Activated gamma-delta T cell treated with Interleukin-2 at 50 U/mL for 16 hours (primary cell): ENCODE measurements around the gene PHLDA2.
"Not testable (repeated sequence)": the region's sequence is repeated elsewhere in the genome, so short reads cannot be mapped to it uniquely, and the experiment has no call there.

Experiments
- DNase-seq: peaks from one replicate; pipeline ENCODE4 v3.0.0-alpha.2; 2020

Gene PHLDA2

DNA sequence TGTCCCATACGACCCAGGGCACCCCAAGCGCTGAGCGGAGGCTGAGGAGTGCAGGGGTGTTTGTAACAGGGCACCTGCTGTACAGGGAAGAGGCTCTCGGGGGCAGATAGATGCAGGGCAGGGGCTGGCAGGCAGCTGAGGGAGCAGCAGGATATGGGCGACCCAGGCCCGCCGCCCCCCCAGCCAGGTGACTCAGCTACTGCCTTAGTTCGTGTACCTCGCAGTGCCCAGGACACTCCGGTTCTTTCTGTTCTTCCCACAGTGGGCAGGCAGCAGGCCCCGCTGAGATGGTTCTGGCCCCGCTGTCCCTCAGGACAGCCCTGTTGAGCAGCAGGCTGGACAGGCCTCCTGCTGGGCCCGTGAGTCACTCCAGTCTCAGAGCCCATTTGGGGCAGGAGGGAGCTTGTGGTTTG, 16.2 kb downstream of the PHLDA2 start:
- no peak for DNase-seq

DNA sequence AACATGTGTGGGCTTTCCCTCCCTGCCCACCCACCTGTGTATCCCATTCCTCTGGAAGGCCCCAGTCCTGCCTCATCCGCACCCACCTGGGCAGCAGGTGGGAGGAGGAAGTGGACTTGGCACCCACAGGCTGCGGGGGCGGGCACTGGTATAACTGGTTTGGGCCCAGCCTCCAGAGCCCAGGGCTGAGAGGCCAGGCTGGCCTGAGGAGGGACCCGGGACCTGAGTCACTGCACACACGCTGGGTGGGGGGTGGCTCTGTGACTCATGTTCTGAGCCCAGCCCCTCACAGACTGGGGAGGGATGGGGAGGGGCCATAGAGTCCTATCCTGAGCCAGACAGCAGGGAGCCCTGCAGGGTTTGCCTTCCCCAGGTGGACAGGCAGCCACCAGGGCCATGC, 16.7 kb downstream of the PHLDA2 start:
- DNase-seq, result no peak

DNA sequence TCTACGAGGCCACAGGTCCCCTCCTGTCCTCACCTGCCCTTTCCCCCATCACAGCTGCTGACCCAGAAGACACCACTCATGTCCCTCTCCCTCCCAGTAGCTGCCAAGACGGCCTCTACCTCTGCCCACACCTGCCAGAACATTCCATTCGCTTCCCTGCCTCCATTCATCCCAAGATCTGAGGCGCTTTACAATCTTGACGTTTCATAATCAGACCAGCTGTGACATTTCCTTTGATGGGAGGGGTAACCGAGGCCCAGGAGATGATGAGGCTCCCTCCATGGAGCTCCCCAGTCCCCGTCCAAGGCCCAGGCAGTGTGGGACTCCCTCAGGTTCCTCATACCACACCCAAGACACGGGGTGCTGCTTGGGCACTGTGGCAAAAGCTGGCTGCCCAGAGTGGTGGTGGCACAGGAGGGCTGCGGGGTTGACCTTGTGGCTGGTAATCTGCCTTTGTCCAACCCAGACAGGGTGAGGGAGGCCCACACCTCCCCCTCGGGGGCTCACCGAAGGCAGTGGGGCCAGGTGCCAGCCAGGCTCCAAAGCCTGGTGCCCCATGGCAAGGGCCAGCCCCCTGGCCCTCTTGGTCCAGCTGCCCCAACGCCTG, 17.3 kb downstream of the PHLDA2 start:
- no peak for DNase-seq

DNA sequence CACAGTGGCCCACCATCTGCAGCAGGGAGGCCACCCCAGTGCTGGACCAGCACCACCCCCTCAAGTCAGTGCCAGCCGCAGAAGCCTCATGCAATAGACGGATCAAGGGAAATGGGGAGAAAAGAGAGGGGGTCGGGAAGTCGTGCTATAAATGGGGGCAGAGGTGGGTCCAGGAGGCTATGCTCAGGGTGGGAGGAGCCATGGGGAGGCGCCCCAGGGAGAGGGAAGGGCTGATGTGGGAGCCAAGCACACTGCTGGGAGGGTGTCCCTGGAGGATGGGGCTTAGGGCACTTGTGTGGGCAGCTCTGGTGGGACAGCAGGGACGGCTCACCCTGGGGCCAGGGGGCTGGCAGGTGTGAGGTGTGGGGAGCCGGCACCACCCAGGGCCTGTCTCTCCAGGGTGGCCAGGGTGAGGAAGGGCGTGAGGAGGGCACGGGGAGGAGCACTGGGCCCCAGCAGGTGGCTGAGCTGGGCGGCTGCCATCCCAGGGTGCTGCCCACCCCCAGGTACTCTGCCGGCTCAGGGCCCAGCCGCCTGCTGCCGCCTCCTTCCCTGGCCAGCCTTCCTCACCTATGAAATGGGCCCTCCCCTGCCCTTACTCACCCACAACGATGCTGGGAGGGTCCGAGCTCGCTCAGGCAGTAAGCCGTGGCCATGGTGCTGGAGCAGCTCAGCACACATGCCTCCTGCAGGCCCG, 18.0 kb downstream of the PHLDA2 start:
- DNase-seq, result no peak

DNA sequence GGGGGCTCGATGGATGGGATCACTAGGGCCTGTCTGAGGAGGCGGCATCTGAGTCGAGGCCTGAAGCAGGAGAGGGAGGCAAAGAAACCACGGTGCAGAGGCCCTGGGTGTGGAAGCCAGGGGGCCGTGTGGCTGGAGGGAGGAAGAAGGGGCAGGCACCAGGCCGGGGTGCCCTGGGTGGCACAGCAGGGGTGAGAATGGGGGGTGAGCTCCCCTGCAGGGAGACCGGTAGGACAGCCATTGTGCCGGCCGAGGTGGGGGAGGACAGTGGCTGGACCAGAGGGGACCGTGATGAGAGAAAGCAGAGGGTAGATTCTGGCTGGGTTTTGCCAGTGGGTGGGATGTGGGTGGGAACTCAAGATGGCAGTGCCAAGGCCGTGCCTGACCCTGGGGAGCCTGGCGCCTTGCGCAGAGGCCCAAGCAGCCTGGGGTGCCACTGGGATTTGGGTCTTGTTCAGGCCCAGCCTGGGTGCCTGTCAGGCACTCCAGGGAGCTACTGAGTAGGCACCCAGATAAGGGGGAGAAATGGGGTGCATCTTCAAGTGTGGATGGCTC, 18.7 kb downstream of the PHLDA2 start:
- DNase-seq, result no peak

DNA sequence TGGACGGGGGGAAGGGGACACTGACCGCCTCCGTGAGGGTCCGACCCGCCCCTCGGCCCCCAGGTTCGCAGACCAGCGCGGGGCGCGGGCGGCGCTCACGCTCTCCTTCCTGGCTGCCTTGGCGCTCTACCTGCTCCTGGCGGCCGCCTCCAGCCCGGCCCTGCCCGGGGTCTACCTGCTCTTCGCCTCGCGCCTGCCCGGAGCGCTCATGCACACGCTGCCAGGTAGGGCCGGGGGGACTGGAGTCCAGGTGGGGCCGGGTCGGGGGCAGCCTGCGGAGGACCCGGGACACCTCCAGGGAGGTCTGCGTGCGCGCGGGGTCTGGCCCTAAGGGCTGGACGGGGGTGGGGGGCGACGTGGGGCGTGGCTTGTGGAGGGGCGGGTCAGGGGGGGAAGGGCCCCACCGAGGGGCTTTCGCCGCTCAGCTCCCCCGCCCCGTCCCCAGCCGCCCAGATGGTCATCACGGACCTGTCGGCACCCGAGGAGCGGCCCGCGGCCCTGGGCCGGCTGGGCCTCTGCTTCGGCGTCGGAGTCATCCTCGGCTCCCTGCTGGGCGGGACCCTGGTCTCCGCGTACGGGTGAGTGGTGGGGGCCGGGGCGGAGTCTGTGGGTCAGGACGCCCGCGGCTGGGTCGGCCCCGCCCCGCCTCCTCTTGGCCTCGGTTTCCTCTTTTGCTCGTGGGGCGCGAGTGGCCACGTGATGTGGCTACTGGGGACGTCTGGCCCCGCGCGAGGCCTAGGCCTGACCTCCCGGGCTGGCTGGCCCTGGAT, 19.9 kb downstream of the PHLDA2 start:
- DNase-seq, result no peak

DNA sequence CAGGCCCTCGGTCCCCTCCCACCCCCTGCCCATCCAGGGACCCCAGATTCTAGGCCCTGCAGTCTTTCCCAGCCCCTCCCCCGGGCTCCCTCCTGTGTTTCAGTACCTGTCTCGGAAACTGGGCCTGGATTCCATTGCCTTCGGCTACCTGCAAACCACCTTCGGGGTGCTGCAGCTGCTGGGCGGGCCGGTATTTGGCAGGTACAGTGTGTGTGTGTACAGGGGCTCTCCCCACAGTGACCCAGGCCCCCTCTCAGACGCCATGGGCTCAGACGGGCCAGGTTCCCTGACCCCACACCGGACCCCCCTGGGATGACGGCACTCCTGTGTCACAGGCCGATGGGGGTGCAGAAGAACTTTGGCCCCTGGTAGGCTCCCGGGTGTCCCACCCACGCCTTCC, 21.1 kb downstream of the PHLDA2 start:
- DNase-seq, result no peak

DNA sequence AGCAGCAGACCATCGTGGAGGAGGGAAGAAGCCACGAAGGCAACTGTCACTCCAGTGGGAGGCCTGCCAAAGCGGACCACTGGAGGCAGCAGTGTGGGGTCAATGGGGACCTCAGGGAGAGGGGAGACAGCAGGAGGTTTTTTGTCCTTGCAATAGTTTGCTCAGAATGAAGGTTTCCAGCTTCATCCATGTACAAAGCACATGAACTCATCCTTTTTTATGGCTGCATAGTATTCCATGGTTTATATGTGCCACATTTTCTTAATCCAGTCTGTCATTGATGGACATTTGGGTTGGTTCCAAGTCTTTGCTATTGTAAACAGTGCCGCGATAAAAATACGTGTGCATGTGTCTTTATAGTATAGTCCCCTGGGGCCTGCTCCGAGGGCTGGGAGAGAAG, 23.9 kb downstream of the PHLDA2 start:
- DNase-seq, result not testable (repeated sequence)

DNA sequence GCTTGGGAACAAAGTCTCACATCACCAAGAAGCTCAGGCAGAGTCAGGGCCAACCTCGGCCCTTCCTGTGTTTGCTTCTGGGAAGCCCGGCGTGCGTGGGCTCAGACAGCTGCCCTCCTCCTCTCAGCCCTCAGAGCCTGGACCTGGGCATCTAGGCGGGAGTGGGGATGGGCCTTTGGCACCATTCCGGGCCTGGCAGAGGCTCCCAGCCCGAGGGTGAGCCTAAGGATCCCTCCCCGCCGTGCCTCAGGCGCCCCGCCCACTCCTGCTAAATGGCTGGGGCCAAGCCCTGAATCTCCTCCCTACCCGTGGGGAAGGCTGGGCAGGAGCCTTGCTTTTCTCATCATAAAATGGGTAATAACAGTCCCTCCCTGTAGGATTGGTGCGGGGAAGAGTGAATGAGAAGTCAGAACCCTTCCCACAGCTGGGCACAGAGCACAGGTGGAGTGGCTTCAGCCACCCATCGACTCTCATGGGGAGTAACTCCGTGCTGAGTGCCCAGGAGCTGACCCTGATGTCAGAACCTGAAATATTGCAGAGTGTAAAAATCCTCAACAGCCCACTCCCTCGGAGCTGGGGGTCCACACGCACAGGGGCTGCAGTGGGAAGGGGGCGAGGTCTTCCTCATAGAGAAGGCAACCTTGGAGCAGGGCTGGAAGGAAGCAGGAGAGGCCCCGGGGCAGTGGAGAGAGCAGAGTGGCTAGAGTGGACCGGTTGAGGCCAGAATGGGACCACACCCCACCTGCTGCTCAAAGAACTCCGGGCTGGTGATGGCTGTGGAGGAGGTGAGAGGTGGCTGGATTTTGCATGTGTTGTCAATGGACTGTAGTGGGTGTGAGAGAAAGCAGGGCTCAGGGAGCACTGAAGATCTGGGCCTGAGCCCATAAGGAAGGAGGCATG, 24.8 kb downstream of the PHLDA2 start:
- DNase-seq, result no peak

DNA sequence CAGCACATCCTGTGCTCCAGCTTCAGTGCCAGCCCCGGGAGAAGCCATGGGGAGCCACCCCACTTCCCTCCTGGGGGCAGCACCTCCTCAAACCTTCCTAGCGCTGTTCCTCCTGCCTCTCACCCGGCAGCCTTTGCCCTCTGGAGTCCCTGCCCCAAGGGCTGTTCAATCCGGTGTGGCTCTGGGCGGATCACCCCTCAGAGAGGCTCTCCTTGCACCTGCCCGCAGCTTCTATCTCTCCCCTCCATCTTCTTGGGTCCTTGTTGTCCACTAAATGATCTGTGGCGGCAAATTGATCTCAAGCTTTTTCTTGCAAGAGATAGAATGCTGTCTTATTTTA, 25.6 kb downstream of the PHLDA2 start:
- no peak for DNase-seq

DNA sequence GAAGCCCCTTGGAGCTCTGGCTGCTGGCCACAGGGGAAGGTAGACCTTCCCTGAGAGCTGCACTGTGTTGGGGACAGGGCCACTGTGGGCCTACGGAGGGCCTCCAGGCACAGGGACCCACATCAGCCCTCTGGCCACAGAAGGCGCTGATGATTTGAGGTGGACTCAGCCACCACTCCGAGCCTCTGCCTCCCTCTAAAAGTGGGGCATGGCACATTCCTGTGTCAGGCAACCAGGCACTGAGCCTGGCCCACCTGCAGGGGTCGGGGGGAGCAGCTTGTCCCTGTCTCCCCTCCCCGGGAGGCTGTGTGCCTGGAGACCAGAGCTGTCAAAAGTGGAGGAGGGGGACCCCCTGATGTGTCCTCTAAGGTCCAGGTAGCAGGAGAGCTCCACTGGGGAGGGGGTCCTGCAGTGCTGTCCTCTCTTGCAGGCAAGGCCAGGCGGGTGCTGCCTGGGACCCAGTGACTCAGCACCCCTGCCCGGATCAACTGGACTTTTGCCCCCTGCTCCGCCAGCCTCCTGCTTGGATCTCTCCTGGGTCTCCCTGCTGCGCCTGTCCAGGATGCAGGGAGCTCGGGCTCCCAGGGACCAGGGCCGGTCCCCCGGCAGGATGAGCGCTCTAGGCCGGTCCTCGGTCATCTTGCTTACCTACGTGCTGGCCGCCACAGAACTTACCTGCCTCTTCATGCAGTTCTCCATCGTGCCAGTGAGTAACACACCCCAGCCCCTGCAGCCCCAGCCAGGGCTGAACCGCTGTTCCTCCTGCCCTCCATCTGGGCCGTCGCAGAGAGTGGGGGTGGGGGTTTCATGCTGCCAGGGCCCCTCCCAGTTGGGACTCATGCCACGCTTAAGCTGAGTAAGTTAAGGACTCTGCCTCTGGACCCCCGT, 26.2 kb downstream of the PHLDA2 start:
- no peak for DNase-seq

DNA sequence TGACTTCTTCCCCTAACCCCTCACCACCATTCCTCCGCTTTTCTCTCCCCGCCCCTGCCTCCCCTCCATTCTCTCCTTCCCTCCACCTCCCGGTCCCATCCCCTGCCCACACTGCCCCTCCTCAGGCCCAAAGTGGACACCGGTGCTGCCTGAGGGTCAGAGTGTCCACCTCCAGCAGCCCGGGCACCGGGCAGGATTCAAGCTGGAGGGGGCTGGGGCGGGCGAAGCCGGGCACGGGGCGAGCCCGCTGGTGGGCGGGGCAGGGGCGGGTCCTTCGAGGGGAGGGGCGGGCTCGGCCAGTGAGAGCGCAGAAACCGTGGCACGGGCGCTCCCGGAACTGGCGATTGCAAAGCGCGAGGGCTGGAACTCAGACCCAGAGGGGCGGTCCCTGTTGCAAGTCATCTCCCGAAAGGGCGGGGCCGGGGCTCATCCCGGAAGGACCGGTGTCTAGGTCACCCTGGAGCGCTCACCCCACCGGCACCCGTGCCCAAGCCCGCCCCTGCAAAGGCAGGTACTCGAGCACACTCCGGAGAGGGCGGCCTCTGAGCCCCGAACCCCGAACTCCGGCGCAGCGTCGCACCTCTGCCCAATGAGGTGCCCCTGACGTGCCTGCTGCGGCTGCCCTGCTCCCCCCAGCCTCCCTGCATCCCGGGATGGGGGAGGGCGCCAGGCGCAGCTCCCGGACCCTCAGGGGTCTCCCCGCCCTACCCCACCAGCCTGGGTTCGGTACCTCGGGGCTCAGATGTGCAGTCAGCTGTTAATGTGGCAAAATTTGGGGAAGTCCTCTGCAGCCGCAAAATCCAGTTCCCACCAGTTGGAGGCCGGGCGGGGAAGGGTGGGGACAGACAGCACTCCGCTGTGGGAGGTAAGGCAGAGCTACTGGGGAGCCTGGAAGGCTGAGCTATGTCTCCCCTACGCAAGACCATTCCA, 27.1 kb downstream of the PHLDA2 start:
- DNase-seq, result peak; percentile 87

DNA sequence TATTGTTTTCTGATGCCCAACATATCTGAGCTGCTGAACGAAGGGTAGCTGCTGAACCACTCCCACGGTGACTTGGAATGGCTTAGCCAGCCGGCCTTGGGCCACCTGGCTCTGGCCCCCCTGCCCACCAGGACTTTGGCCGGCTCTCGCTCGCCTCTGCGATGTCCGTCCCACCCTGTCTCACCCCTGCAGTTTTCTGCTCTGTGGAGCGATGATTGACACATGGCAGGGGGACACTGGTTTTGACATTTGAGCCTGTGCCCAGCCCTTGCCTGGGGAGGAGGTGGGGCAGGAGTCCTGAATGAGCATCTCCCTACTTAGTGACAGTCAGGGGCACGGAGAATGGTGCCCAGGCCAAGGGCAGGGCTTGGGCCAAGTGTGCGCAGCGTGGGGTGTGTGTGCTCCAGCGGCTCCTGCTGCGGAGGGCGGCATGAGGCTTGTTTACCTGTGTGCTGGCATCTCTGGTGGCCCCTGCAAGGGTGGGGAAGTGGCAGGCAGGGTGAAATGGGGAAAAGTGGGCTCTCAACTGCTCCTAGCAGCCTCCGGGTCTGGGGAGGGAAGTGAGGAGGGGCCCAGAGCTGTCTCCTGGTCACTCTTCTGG, 27.9 kb downstream of the PHLDA2 start:
- DNase-seq, result no peak

DNA sequence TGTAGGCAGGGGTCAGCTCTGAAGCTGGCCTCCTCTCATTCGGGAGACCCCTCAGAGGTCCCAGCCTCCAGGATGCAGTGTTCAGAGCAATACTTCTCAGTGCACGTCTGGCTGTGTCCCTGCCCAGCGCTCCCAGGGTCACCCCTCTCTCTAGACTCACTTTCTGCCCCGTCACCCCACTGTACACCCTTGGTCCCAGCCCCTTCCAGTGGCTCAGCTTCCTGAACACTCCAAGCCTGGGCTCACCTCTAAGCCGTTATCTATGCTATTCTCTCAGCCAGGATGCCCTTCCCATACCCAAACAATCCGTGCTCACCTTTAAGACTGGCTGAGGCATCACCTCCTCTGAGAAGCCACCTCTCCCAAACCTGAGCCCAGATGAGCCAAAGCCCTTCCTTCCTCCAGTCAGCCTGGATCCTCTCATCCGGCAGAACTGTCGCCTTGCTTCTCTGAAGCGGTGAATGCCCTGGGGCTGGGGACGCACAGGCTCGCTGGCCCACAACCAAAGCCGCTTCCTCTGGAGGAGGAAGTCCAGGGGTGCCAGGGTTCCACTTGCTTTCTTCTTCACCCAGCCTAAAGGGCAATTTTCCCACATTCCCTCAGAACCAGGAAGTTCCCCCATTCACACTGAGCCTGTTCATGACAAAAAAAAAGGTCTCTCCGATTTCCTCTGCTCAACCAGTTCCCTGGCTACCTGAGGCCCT, 30.0 kb downstream of the PHLDA2 start:
- no peak for DNase-seq

DNA sequence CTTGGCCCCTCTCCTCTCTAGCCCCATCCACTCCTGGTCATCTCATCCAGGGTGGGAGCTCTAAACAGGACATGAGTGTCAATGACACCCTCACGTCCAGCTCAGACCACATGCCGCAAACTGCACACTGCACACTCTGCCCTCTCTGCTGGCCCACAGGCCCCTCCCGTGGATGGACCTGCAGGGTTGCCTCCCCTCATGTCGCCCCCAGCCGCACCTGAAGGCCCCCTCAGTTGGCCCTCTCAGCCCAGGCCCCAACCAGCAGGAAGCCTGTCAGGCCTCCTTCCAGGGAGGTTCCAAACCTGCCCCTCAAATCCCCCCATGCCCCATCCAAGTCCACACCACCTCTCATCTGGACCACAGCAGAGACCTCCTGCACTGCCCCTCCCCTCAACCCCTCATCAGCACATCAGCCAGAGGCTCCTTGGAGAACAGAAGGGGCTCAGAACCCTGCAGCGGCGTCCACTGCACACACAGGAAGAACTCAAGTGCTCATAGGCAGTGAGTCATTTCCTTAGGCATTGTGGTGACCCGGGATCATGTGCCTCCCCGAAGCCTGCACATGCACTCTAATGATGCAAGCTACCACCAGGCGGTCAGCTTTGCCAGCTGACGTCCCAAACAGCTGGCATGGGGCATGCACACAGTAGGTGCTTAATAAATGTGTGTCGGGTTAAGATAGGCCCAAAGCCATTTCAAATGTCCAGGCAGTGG, 30.7 kb downstream of the PHLDA2 start:
- DNase-seq, result peak; percentile 65

DNA sequence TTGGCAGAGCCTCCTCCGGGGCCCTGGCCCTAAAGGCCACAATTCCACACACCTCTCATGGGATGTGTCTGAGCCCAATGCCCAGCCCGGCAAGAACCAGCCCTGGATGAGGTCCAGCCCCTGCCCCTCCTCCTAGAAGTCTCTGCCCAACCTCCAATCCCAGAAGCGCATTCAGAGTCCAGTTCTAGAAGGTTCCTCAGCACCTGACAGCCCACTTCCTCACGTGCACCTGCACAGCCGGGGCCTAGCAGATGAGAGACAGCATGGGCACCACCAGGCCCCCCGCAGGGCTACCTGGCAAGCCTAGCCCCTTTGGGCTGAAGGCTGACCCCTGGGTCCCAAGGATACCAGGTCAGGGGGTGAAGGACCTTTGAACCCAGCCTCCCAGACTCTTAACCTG, 32.2 kb downstream of the PHLDA2 start:
- DNase-seq, result no peak

DNA sequence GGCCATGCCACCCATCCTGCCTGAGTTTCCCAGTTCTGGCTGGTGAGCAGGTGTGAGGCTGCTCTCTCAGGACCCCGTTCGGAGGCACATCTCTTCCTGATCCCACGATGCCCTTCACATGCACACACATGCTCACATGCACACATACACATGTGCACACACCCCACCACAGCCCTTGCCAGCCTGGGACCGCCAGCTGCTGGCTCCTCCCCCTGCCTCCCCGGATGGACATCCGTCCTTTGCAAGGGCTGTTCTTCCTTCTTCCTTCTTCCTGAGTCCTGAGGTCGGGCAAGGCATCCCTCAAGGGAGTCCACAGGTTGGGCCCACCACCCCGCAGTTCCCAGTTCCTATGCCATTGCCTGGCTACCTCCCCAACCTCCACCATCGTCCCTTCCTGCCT, 33.2 kb downstream of the PHLDA2 start:
- DNase-seq, result no peak

DNA sequence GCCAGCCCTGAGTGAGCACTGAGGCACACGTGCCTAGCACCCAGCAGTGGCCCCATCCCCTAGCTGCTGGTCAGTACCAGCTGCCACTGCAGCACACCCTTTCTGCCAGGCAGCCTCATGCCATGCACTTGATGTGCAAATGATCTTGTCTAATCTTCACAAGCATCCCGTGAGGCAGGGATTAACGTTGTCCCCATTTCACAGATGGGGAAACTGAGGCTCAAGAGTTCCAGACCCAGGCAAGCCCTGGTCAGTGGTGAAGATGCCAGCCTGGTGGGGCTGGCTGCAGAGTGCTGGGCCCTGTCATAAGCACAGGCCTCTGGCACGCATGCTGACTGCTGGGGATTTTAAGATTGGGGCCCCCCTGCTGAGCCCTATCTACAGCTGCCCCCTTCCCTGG, 35.3 kb downstream of the PHLDA2 start:
- no peak for DNase-seq

DNA sequence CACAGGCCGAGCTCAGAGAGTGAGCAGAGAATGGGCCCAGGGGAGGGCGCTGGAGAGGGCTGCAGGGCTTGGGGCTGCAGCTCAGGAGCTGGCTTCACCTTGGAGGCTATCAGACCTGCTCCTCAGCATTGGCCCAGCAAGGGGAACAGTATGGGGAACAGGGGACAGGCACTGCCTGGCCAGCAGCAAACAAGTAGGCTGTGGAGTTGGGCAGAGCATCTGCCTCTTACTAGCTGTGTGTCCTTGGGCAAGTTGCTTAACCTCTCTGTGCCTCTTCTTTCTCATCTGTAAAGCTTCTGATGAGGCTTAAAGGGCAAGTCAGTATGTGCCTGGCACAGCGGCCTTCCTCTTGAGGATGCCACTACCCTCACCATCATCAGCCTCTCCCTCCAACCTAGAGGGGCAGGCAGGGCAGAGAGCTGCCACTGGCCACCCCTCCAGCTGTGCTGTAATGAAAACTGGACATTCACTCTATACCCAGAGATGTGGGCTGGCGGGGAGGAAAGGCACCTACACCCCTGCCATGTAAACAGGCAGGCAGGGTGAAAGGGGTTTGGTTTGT, 36.2 kb downstream of the PHLDA2 start:
- peak; percentile 48 for DNase-seq
